AG09319 (cell line): ENCODE data around the gene KLF11.

Experiments used
- DNase-seq: peaks from one replicate; pipeline ENCODE4 v3.0.0-alpha.2; 2010; ENCODE audit warnings: low read depth; ENCODE audit errors: extremely low read depth
- TF ChIP-seq, protein P1 (sequence below): IDR thresholded peaks from 2 replicates; pipeline ENCODE4 v1.5.1; 2011; ENCODE audit warnings: low read depth, mild to moderate bottlenecking, inconsistent platforms, low read length, moderate library complexity

Gene KLF11

DNA sequence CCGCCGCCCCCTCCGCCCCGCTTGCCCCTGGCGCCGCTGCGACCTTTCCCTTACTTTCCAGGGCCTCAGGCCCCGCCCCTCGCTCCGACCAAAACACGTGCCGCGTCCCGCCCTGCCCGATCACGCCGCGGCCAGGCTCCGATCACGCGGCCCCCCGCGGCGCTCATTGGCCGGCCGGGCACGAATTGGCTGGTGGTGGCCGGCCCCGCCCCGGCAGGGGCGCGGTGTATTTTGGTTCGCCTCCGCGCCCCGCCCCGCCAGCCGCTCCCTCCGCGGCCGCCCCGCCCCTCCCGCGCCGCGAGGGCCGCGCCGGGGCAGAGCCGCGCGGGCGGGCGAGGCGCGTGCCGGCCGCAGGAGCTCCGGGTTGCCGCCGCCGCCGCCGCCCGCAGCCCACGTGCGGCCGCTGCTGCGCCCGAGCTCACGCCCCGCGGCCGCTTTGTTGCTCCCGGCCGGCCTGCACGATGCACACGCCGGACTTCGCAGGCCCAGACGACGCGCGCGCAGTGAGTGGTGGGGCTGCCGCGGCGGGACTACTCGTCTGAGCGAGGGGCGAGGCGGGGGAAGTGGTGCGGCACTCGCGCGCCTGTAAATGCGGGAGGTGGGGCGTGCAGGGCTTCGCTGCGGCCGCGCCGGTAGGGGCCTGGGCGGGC lies at the start of gene KLF11:
KLF11 (plus strand) TSS at position 295 of the 650 bp plus-strand sequence; CDS start at position 462, 167 bp downstream.
- peak; percentile 71 for DNase-seq
- TF ChIP-seq, protein P1, sequence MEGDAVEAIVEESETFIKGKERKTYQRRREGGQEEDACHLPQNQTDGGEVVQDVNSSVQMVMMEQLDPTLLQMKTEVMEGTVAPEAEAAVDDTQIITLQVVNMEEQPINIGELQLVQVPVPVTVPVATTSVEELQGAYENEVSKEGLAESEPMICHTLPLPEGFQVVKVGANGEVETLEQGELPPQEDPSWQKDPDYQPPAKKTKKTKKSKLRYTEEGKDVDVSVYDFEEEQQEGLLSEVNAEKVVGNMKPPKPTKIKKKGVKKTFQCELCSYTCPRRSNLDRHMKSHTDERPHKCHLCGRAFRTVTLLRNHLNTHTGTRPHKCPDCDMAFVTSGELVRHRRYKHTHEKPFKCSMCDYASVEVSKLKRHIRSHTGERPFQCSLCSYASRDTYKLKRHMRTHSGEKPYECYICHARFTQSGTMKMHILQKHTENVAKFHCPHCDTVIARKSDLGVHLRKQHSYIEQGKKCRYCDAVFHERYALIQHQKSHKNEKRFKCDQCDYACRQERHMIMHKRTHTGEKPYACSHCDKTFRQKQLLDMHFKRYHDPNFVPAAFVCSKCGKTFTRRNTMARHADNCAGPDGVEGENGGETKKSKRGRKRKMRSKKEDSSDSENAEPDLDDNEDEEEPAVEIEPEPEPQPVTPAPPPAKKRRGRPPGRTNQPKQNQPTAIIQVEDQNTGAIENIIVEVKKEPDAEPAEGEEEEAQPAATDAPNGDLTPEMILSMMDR: no peak

- TF ChIP-seq, protein P1: no peak
Measured at GRCh38 chr2:9994462-9994861, 48.9 kb upstream of the KLF11 start.

GRCh38 chr2:9995059-9995458 lies 48.3 kb upstream of the KLF11 start:
- TF ChIP-seq, protein P1: no peak

More at GRCh38 chr2:9994462-9994861, 48.9 kb upstream of the KLF11 start:
- no peak for DNase-seq

DNA sequence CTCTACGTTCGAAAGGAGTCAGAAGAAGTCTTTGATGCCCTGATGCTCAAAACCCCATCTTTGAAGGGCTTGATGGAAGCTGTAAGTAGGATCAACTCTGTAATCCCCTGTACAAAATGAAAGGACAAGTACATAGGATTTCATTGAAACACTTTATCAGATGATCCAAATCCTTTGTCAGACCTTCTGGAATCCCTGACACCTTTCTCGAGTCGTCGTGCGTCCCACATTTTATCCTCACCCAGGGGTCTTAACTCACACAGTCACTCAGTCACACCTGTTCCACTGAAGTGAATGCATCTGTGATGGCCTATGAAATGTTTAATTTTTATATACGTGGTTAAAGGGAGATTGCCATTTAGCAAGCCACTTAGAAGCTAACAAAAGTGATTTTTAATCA lies 47.0 kb upstream of the KLF11 start:
- TF ChIP-seq, protein P1: no peak
- DNase-seq: no peak

More at GRCh38 chr2:9995059-9995458, 48.3 kb upstream of the KLF11 start:
- DNase-seq: no peak

GRCh38 chr2:9997936-9998335 lies 45.4 kb upstream of the KLF11 start:
- DNase-seq: no peak
- TF ChIP-seq, protein P1: no peak

GRCh38 chr2:9998916-9999654 lies 44.3 kb upstream of the KLF11 start:
- no peak for DNase-seq
- TF ChIP-seq, protein P1: no peak

DNA sequence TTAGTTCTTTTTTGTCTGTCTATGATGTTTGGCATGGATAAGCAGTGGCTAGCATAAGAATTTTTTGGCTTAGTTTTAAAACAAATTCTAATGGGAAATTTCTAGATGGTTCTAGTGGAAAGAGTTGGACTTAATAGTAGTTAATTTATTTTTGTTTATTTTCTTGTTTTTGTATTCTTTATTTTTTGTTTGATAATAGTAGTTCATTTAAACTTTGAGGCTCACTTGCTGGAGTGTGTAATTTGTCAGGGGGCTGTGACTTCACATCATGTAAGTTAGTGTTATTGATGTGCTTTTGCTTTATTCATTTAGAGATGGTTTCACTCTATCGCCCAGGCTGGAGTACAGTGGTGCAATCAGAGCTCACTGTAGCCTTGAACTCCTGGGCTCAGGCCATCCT lies 43.7 kb upstream of the KLF11 start:
- TF ChIP-seq, protein P1: no peak
- no peak for DNase-seq
